ENCODE measurements around the gene SLC25A34.

The SLC25A34 gene

GRCh38 chr1:15767941-15768340, 31.9 kb downstream of the SLC25A34 start:
- DNase-seq (ENCODE audit: extremely low read depth in 1 of 2, low read depth in 1 of 2): no peak

DNA sequence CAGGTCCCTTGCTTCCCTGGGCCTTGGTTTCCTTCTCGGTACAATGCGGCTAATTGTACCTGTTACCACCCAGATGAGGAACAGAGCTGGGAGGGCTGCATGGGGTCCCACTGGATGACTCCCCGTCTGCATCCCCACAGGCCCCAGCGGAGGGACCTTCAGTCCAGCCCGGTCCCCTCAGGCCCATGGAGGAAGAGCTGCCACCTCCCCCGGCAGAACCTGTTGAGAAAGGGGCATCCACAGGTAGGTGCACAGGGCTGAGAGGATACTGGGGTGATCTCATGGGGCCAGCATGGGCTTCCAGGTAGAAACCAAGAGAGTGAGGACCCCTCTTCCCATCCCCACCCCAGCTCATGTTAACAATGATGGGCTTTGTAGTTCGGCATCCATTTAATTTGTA, 32.3 kb downstream of the SLC25A34 start:
- no peak for DNase-seq (ENCODE audit: extremely low read depth in 1 of 2, low read depth in 1 of 2)

GRCh38 chr1:15770313-15770962, 34.4 kb downstream of the SLC25A34 start:
- no peak for DNase-seq (ENCODE audit: extremely low read depth in 1 of 2, low read depth in 1 of 2)

DNA sequence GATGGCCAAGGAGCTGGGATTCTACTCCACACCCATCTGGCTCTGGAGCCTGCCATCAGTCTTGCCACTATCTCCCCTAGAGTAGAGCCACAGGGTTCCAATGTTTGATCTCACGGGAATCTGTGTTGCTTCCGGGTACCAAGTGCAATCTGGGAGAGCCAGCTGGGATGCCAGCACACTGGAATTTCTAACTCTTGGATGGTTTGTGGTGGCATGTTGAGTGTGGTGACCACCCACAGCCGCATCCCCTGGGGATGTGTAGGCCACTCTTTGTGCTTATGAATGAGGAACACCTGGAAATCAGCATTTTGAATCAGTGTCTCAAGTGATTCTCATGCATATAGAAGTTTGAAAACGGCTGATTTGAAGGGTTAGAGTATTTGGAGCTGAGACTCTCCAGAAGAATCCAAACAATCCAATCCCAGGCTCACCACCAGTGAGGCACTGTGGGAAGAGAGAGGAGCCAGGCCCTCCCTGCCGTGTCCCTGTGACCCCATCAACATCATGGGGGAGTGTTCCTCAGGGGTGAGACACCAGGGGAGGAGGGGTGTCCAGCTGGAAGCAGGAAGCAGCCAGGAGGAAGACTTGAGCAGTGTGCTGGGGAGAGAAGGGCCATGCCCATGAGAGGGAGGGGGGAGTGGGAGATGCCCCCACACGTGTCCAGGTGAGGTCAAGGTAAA, 35.9 kb downstream of the SLC25A34 start:
- no peak for DNase-seq (ENCODE audit: extremely low read depth in 1 of 2, low read depth in 1 of 2)

GRCh38 chr1:15775706-15776105, 39.6 kb downstream of the SLC25A34 start:
- DNase-seq (ENCODE audit: extremely low read depth in 1 of 2, low read depth in 1 of 2): no peak

DNA sequence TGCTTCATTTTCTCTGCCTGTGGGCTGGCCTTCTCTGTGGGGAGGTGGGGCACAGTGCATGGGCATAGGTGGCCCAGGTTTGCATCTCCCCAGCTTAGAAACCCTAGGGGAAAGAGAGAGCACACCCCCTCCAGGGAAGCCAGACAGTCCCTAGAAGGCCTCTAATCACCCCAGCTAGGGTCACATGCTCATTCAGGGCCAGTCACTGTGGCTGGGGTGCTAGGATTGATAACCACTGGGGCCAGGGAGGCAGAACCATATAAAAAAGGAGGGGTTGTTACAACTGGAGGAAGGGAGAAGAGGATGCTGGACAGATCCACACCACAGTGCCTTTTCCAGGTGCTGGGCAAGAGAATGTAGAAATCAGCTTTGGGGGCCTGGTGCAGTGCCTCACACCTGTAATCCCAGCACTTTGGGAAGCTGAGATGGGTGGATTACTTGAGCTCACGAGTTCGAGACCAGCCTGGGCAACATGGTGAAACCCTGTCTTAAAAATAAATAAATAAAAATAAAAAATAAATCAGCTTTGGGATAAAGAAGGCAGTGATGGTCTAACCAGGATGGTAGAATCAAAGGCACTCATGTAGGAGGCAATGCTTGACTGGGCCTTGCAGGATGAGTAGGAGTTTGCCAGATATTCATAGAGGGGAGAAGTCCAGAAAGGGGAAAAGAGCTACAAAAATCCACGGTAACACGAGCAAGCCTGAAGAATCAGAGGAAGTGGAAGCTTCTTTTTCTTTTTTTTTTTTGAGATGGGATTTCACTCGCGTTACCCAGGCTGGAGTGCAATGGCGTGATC, 42.0 kb downstream of the SLC25A34 start:
- DNase-seq (ENCODE audit: extremely low read depth in 1 of 2, low read depth in 1 of 2): no peak

DNA sequence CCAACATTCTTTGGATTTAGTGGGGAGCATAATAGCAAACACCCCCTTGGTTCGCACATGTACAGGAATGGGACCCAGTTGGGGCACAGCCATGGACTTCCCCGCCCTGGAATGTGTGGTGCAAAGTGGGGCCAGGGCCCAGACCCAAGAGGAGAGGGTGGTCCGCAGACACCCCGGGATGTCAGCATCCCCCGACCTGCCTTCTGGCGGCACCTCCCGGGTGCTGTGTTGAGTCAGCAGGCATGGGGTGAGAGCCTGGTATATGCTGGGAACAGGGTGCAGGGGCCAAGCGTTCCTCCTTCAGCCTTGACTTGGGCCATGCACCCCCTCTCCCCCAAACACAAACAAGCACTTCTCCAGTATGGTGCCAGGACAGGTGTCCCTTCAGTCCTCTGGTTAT, 49.6 kb downstream of the SLC25A34 start:
- DNase-seq (ENCODE audit: extremely low read depth in 1 of 2, low read depth in 1 of 2): no peak

DNA sequence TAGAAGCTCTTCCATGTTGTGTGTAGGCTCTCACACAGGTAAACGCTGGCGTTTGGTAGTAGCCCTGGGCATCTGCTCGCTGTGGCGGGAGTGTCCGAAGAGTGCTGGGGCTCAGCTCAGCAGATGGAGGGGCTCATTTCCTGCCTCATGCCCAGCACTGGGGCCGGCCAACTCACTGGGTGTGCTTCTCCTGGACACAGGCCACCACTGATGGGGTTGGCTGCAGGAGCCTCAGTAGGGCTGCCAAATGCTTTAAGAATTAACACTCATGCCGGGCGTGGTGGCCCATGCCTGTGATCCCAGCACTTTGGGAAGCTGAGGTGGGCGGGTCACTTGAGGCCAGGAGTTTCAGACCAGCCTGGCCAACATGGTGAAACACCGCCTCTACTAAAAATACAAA, 50.5 kb downstream of the SLC25A34 start:
- DNase-seq (ENCODE audit: extremely low read depth in 1 of 2, low read depth in 1 of 2): no peak

DNA sequence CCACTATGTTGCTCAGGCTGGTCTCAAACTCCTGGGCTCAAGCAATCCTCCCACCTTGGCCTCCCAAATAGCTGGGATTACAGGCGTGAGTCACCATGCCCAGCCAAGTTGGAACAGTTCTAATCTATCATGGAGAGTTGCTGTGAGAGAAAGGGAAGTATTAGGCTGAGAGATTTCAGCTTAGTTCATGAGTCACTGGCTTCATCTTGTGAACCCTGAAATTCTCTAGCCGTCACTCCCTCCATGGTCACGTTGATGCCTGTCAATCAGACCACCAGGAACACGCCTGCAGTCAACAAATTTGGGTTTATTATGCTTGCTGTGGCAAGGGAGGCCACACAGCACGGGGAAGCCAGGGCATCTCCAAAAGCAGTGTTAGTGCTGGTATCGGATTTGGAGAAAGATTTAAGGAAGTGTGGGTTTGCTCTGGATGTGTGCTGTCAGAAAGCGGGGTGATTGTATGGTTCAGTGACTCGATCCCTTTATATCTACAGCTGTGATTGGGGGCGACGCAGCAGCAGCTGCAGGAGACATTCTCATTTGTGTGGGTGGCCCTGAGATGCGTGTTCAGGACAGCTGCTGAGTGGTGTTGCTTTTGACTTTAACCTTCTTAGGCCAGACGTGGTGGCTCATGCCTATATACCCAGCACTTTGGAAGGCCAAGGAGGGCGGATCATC, 52.7 kb downstream of the SLC25A34 start:
- DNase-seq (ENCODE audit: extremely low read depth in 1 of 2, low read depth in 1 of 2): no peak
